OCI-LY1 (cell line): ENCODE measurements around the gene SVOP.
"Not testable (repeated sequence)": the region's sequence is repeated elsewhere in the genome, so short reads cannot be mapped to it uniquely, and the experiment has no call there.

ENCODE experiments used
- EZH2 ChIP-seq: fragments of 200-600 bp; sonication (generic), shearing (Covaris generic); IDR thresholded peaks from 2 replicates; pipeline ENCODE4 v1.8.0; 2017; ENCODE audit warnings: borderline replicate concordance, mixed run types, mild to moderate bottlenecking, antibody characterized with exemption, low read length, moderate library complexity, mixed read lengths
- TF ChIP-seq, protein P1 (sequence below): fragments of 200-600 bp; sonication (generic), shearing (Covaris generic); IDR thresholded peaks from 2 replicates; pipeline ENCODE4 v1.5.1; 2017; ENCODE audit warnings: mild to moderate bottlenecking, antibody characterized with exemption, low read length, moderate library complexity, mixed read lengths

DNA sequence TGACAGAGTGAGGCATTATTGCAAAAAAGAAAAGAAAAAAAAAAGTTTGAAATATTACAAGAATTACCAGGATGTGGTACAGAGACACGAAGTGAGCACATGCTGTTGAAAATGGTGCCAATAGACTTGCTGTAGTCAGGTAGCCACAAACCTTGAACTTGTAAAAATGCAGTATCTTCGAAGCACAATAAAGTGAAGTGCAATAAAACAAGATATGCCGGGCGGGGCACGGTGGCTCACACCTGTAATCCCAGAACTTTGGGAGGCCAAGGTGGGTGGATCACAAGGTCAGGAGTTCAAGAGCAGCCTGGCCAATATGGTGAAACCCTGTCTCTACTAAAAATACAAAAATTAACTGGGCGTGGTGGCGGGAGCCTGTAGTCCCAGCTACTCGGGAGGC is 28.9 kb upstream of the SVOP start:
- not testable (repeated sequence) for TF ChIP-seq EZH2
- TF ChIP-seq, protein P1, sequence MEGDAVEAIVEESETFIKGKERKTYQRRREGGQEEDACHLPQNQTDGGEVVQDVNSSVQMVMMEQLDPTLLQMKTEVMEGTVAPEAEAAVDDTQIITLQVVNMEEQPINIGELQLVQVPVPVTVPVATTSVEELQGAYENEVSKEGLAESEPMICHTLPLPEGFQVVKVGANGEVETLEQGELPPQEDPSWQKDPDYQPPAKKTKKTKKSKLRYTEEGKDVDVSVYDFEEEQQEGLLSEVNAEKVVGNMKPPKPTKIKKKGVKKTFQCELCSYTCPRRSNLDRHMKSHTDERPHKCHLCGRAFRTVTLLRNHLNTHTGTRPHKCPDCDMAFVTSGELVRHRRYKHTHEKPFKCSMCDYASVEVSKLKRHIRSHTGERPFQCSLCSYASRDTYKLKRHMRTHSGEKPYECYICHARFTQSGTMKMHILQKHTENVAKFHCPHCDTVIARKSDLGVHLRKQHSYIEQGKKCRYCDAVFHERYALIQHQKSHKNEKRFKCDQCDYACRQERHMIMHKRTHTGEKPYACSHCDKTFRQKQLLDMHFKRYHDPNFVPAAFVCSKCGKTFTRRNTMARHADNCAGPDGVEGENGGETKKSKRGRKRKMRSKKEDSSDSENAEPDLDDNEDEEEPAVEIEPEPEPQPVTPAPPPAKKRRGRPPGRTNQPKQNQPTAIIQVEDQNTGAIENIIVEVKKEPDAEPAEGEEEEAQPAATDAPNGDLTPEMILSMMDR = not testable (repeated sequence)
